Thyroid gland (tissue), 4 donors: ENCODE measurements around the gene SLCO2B1.

Experiments
- CTCF ChIP-seq, 6 experiments: fragments of 200-600 bp in 3 of 6; fragments of 450-650 bp in 3 of 6; sonication (generic) in 3 of 6; IDR thresholded peaks; one replicate each; pipeline ENCODE4 v1.5.1; 2016 to 2019; ENCODE audit warnings: antibody characterized with exemption in 6 of 6, mild to moderate bottlenecking in 2 of 6, inconsistent platforms in 1 of 6, moderate library complexity in 1 of 6
- POLR2A ChIP-seq, 2 donors: fragments of 450-650 bp; IDR thresholded peaks; one replicate each; pipeline ENCODE4 v1.6.1; 2017; ENCODE audit warnings: antibody characterized with exemption in 2 of 2, mild to moderate bottlenecking in 2 of 2, moderate library complexity in 1 of 2

- TF ChIP-seq CTCF (IDR thresholded peaks at IDR 0.05) (no peak), POLR2A (IDR thresholded peaks at IDR 0.05) (no peak)
These were observed 92.1 kb downstream of the SLCO2B1 start for GRCh38 chr11:75242722-75243600.
